Activated effector memory CD4-positive, alpha-beta T cell treated with Interleukin-2 at 50 U/mL for 16 hours (primary cell): ENCODE measurements around the gene LCN10.
"Not testable (repeated sequence)": the region's sequence is repeated elsewhere in the genome, so short reads cannot be mapped to it uniquely, and the experiment has no call there.

ENCODE experiments used
- DNase-seq: peaks from one replicate; pipeline ENCODE4 v3.0.0-alpha.2; 2020

The LCN10 gene

DNA sequence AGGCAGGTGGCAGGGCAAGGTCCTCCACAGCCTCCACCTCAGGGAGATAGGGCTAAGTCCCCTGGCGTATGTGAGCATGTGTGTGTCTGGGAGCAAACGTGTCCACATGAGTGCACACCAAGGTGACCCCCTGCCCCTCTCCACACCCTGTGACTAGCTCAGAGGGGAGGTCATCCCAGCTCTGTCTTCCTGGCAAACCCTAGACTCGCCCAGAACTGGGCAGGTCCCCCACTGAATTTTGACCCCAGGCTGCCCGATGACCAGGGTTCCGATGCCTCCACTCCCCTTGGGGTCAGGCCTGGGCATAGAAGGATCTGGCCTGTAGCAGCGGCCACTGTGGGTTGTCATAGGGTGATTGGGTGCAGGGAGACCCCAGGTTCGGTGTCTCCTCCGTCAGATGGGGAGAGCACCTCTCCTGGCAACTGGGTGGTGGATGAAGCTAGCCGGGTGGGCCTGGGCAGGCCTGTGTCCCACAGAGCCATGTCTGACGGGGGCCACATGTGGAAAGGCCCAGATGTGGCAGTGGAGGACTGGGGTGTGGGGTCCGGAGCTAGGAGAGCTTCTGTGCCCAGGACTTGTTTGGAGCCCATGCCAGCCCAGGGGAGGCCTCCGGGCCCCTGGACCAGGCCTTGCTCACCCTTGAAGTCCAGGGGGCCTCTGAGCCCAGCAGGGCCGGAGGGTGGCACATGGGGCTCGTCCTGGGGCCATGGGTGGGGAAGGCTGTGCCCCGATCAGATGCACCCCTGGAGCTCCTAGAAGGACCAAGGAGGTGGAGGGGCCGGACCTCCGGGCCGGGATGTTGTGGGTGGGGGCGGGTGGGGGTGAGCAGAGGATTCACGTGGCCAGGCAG lies 24.2 kb downstream of the LCN10 start:
- no peak for DNase-seq

DNA sequence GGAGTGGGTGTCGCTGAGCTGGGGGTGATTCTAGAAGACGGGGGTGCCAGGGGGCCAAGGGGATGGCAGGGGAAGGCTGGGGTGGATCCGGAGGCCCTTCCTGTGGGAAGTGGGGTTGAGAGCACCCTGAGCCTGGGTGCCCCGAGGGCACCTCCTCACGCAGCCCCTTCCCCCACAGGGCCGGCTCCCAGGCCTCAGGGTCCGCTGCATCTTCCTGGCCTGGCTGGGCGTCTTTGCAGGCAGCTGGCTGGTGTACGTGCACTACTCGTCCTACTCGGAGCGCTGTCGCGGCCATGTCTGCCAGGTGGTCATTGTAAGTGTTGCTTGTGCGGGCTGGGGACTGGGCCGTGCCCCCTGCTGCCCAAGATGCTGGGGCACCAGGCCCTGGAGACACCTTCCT lies 25.3 kb downstream of the LCN10 start:
- DNase-seq: no peak

DNA sequence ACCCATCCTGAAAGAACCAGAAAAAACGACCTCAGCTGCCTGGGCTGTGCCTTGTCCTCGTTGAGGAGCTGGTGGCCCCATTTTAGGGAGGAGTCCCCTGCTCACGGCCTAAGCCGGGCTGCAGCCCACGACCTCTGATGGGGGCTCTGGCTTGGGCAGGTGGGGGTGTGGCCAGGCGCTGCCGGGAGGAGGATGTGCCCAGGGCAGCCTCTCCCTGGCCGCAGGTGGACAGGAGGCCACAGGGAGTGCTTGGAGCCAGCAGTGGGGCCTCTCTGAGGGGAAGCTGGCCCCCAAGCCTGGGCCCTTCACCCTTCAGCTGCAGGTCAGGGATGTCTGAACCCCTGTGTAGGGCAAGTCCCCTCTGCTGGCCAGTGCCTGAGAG lies 27.9 kb downstream of the LCN10 start:
- no peak for DNase-seq

DNA sequence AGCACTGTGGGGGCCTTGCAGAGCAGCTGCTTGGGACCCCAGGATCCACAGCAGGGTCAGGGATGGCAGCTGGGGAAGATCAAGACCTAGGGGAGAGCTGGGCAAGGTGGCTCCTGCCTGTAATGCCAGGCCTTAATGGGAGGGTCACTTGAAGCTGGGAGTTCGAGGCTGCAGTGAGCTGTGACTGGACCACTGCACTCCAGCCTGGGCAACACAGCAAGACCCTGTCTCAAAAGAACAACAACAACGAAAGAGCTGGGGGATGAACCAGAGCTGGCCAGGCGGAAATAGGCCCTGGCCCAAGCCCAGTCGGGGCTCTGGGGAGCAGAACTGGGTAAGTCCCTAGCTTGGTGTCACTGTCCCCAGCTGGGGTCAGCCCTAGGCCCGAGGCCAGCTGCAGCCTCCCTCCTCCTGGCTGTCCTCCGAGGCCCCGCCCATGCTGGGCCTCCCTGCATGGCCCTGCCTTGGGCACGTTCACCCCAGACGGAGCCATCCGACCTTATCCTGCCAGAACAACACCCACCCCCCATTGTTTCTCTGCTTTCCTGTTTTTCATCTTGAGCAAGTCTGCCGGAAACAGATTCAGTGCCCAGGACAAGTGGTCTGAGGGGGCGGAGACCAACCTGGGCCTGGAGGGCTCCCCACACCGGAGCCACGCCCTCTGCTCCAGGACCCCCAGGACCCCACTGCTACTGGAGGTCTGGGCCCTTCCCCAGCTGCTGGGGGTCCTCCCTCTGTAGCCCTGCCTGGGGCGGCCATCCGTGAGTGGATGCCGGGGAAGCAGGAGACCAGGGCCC lies 28.4 kb downstream of the LCN10 start:
- no peak for DNase-seq

DNA sequence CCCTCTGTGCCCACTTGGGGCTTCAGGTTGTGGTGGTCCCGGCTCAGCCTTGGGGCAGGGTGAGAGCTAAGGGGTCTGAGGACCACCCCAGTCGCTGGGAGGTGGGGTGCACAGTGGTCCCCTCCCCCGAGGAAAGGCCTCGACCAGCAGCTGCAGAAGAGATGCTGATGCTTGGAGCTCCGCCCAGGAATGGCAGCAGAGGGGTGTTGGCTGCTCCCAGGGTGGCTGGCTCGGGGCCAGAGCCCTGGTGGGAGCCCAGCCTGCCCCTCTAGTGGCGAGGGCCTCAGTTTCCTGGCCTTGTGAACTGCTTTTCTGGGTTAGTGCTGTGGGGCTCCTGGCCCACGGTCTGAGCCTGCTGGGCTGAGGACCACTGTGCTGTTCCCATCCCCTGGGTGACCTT lies 29.2 kb downstream of the LCN10 start:
- DNase-seq: no peak

DNA sequence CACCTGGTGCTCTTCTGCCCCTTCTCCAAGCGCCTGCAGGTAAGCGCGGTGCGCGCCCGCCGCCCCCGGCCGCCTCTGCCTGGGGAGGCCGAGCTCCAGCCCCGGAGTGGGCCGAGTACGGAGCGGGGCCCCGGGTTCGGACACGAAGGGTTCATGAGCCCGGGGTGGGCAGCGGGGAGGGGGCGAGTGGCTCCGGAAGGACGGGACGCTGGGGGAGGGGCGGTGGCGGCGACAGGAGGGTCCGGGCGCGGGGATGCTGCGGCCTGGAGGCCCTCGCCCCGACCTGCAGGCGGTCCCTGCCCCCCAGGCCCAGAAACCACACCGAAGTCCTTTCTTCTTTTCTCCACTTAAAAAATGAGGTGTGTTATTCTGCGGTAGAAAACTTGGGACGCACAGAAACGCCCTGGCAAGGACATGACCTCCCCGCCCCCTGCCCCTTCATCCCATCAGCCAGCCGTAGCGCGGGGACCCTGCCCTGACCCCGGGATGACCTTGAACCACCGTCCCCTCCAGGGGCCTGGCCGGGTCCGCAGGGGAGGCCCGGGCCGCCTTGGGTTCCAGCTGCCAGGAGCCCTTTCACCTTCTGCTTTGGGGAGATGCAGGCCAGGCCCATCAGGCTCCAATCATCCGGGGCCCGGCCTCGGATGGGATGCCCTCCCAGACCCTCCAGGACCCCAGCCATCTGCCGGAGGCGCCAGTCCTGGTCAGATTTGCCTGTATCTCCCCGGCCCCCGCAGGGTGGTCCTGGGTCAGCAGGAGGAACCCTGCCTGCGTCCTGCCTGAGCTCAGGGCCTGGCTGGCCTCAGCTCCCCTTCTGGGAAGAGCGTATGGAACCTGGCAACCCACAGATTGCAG lies 29.8 kb downstream of the LCN10 start:
- DNase-seq: no peak

DNA sequence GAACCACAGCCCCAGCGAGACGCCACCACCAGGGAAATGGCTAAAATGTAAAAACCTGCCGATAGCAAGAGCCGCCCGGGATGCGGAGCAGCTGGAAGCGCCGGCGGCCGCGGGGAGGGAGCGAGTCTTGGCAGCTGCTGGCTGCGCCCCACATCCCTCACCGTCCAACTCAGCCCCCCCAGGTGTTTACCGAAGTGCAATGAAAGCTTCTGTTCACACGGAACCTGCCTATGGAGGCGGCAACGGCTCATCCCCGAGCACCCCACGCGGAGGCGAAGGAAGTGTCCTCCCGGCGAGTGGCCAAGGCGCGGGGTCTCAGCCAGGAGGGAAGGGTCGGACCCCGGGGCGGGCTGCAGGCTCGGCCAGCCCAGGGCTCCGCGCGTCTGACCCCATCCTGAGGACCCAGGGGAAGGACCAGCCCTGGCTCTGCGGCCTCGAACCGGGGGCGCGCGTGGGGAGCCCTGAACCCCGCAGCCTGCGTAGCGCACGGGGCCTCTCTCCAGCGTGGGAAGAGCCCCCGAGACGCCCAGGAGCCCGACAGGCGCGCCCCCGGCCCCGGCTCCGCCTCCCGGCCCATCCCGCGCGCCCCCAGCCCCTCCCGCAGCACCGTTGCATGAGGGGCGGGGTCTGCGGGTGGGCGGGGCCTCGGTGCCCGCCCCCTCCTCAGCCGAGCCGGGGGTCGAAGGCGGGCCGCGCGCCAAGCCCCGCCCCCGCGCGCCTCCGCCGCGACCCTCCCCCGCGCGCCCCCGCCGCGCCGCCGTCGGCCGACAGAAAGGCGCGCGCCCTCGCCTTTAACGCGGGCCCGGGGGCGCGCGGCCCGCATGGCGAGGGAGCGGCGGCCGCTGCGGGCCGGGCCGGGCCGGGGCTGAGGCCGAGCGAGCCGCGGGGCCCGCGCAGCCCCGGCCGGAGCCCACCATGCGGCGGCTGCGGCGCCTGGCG lies 30.7 kb downstream of the LCN10 start, which contains the start of gene DIPK1B:
TSS of gene DIPK1B (plus strand) at position 822 of the 939 bp plus-strand sequence. CDS start at position 916, 94 bp downstream.
- no peak for DNase-seq

DNA sequence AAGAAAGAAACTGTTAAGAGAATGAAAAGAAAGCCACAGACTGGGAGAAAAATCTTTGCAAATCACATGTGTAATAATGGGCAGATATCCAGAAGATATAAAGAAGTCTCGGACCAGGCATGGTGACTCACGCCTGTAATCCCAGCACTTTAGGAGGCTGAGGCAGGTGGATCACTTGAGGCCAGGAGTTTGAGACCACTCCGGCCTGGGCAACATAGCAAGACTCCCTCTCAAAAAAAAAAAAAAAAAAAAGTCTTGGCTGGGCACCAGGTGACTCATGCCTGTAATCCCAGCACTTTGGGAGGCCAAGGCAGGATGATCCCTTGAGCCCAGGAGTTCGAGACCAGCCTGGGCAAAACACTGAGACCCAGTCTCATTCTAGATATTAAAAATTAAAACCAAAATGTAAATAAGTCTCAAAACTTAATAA lies 31.5 kb downstream of the LCN10 start:
- not testable (repeated sequence) for DNase-seq

DNA sequence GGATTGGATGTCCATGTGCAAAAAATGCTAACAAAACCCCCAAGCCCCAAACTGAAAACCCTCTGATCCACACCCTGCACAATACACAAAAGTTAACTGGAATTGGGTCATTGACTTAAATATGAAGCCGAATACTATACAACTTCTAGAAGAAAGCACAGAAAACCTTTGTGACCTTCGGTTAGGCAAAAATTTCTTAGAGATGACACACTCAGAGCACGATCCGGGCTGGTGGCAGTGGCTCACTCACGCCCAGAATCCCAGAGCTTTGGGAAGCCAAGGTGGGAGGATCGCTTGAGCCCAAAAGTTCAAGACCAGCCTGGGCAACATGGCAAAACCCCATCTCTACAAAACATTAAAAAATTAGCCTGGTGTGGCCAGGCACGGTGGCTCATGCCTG lies 32.2 kb downstream of the LCN10 start:
- no peak for DNase-seq

DNA sequence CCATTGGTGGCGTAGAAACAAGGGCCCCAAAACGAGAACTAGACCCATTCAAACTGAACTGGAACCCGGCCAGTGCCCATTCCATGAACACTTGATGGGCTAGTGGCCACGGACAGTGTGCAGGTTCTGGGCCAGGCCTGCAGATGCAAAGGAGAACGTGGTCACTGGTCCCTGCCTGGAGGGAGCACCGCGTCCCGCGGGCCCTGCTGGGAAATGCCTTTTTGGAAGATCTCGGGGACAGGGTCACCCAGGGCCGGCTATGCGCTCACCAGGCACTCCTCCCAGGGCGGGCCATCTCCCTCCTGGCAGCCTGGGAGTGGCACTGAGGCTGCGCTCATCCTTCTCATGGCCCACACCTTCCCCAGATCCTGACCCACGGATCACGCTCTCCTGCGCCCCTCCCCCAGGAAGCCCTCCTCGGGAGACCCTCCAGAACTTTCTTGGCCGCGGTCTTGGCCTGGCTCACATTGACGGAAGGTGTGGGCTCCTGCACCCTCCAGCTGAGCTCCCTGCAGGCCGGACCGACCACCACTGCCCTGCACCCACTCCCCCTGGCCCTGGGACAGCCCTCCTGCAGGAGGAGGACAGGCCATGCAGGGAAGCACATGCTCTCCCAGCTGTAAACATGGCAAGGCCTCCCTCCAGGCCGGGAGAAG lies 33.2 kb downstream of the LCN10 start:
- DNase-seq: no peak

DNA sequence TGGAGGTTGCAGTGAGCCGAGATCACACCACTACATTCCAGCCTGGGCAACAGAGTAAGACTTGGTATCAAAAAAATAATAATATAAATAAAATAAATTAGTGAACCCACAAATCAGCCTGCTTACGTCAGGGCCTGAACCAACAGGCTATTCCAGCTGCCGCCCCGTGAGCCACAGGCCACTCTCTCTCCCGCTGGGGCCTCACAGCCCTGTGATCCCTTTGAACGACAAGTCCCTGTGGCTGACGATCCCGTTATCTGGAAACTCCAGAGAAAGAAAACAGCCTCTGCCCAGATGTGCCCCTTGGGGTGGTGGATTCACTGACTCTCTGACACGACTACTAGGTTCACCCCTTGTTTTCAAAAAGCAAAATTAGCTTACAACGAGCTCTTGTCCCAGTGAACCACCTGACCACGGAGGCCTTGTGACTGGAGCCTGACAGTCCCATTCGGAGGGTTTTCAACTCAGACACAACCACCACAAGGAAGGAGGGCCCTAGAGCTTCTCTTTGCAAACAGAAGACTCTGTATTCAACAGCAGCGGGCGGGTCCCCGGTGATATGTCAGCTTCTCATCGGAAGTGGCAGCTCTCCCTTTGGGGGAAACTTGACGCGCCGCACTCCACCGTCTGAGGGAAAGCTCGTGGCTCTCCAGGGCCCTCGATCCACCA lies 34.8 kb downstream of the LCN10 start:
- no peak for DNase-seq

DNA sequence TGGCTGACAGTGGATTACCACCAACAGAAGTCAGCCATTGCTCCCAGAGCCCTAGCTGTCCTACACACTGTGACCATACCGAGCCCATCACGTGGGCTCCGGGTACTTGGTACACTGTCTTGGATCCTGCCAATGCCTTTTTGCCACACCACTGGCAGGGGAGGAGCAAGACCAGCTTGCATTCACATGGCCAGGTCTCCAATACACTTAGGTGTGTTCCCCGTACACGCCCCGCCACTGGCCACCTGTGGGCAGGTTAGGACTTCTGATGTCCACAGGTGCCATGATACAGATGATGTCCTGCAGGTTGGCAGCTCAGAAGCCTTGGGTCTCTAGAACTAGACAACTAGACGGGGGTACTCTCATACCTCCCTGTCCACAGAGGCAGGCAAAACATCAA lies 35.7 kb downstream of the LCN10 start:
- DNase-seq: no peak

DNA sequence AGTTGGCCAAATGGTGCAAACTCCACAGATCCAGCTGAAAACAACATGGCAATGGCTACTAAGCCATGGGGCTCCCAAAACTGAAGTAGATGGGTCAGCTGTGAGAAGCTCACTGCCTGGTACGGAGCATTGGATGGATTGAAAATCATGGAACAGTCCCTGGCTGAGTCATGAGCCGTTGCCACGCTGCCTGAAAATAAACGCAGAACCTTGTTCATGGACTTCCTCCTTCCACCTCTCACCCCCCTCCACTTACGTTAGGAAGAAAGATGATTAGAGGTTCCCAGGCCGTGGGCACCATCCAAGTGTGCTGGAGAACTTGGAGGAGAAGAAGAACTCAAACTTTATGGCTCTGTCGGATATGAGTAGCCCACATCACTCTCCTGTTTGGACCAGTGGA lies 37.2 kb downstream of the LCN10 start:
- no peak for DNase-seq

DNA sequence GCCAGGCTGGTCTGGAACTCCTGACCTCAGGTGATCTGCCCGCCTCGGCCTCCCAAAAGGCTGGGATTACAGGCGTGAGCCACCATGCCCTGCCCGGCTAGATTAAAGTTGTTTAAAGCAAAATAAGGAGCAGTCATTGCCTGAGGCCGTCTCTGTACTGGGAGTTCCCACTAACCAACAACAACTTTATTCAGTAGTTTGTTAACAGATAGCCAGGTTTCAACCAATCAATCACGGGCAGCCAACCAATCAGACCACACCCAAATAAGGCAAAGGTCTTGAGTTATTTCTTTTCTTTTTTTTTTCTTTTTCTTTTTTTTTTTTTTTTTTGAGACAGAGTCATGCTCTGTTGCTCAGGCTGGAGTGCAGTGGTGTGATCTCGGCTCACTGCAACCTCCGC lies 38.0 kb downstream of the LCN10 start:
- not testable (repeated sequence) for DNase-seq

DNA sequence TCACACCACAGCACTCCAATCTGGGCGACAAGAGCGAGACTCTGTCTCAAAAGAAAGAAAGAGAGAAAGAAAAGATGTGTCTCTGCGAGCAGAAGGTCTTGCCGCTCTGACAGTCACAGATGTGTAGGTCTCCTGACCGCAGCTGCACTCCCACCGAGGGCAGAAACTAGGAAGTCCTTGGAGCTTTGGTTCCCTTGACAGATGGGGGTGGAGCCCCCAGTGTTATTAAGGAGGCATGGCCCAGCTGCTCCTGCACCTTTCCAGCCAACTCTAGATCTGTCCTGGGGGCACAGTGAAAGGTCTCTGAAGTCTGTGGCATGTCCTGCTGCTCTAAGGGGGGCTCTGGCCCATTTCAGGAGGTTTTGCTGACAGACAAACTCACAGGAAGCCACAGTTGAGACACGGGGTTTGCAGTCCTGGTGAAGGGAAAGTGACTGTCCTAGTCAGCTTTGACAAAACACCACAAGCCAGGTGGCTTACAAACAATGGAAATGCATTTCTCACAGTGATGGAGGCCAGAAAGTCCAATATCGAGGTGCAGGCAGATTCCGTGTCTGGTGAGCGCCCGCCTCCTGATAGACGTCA lies 39.4 kb downstream of the LCN10 start:
- DNase-seq: no peak

DNA sequence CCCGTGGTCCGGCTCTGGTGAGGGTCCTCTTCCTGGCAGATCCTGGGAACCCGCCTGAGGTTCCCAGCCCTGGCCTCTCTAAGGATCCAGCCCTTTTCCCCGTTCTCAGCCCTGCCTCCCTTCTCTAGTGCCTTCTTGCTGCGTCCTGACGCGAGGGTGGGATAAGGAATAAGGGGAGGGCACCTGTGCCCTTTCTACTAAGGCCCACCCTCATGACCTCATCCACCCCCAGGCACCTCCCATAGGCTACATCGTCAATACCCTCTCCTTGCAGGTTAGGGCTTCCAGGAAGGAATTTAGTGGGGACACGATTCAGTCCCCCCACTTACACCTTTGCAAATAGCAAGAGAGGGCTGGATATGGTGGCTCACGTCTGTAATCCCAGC lies 41.1 kb downstream of the LCN10 start:
- no peak for DNase-seq

DNA sequence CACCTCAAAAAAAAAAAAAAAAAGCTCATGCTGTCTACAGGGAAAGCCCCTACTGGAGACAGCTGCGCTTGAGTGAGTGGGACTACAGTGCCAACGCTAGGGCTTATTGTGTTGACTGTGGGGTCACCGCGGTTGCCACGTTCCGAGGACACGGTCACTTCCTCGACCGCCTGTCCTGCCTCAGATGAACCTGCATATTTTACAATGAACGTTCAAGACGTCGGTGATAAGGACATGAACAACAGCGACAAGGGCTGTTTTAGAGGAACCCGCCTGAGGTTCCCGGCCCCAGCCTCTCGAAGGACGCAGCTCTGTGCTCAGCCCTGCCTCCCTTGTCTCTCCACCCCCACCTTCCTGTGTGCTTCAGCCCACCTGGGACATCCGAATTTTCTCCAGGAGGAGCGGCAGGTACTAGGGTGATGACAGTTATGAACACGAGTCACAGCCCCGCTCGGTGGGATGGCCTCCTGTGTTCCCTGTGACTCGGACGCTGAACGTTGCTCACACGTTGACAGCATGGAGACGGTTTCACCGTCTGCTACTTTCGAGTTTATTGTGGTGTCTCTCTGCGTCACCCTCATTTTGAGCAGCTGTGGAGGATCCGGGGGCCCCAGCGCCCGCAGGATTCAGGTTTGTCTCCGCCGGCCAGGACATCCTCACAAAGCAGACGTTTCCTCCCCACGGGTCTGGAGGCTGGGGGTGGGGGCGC lies 41.6 kb downstream of the LCN10 start:
- DNase-seq: peak; percentile 8

DNA sequence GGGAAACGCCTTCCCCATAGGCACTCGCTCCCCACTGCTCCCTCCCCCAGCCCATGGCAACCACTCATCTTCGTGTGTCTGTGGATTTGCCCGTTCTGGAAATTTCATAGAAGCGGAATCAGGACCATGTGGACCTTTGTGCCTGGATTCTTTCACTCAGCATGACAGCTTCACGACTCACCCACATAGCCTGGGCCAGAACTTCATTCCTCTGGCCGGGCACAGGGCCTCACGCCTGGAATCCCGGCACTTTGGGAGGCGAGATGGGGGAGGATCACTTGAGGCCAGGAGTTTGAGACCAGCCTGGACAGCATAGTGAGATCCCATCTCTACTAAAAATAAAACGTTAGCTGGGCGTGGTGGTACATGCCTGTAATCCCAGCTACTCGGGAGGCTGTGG lies 42.4 kb downstream of the LCN10 start:
- DNase-seq: no peak

DNA sequence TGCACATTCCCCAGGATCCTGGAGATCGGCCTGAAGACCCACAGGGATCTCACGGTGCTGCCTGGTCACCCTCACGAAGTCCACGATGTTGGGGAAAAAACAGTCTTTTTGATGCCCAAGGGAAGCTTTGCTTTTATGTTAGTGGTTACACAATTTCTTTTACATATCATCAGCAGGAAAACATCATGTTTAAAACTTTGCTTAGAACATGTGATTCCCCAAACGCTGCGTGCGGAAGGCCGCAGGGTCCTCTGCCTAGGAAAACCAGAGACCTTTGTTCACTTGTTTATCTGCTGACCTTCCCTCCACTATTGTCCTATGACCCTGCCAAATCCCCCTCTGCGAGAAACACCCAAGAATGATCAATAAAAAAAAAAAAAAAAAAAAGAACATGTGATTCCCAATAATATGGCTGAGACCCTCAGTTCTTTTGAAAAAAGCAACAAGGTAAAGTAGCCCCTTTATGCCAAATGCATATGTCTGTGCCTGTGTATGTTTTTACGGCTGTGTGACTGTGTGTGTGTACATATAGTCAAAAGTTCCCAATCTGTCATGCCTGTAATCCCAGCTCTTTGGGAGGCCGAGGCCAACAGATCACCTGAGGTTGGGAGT lies 44.0 kb downstream of the LCN10 start:
- no peak for DNase-seq
